Epithelial cell of prostate (primary cell): ENCODE results near the gene ZNF207.
A peak's percentile ranks its signal among the peaks of the same experiment; 100 is the strongest.
"Not testable (repeated sequence)": the region's sequence is repeated elsewhere in the genome, so short reads cannot be mapped to it uniquely, and the experiment has no call there.

Source experiments
- DNase-seq: peaks from one replicate; pipeline ENCODE4 v3.0.0-alpha.2; 2011; ENCODE audit warnings: low read depth, low spot score
- H3K27ac ChIP-seq: fragments of 450-650 bp; 2 replicates; pipeline ENCODE4 v1.5.1; 2017; ENCODE audit warnings: mild to moderate bottlenecking

The ZNF207 gene

GRCh38 chr17:32349854-32350665, at the start of gene ZNF207:
TSS of gene ZNF207 (plus strand) at chr17:32350157. CDS start at chr17:32350286, 129 bp downstream.
- peak; percentile 85 for DNase-seq
- H3K27ac ChIP-seq, result peak within 1 kb of the TSS; percentile 92

GRCh38 chr17:32302037-32302436, 47.9 kb upstream of the ZNF207 start:
- H3K27ac ChIP-seq, result no peak overlapping the region
- DNase-seq, result no peak

GRCh38 chr17:32302860-32303649, 46.9 kb upstream of the ZNF207 start:
- H3K27ac ChIP-seq, result no peak overlapping the region
- DNase-seq, result no peak

DNA sequence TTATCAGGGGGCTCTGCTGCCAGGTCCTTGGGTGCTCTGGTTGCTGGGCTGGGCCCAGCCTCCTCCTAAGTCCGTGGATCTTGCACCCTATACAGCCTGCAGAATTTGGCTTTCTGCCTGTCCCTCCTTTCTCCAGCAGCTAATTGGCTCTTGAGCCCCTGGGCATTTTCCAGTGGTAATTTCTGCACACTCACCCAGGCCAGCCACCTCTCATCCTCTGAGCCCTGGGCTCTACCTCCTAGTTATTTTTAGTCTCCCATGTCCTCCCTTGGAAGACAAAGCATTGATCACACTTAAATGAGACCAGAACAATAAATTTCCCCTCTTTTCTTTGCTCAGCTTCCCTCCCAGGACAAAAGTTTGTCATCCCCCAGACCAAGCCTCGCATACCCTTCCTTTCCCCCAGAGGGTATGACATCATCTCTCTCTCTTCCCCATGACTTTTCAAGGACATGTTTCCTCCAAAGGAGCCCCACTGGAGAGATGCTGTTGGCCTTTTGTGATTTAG, 46.1 kb upstream of the ZNF207 start:
- no peak for DNase-seq

GRCh38 chr17:32305049-32305448, 44.9 kb upstream of the ZNF207 start:
- DNase-seq, result no peak
- no peak overlapping the region for H3K27ac ChIP-seq

More for the DNA sequence above, 46.1 kb upstream of the ZNF207 start:
- no peak overlapping the region for H3K27ac ChIP-seq

DNA sequence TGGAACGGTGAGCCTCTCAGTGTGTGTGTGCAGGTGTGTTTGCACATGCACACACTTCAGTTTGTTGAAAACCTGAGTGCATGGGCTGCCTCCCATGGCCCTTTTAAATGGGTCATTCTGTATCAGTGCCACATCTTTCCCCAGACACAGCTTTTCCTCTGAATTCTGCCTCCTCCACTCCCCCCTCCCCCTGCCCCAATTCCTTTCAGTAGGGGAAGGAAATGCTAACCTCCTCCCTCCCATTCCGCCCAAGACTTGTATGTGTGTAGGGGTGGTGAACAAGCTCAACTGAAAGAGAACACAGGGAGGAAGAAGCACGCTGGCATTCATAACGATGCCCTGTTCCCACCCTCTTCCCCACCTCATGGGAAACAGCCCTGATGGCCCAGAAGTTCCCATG, 42.3 kb upstream of the ZNF207 start:
- H3K27ac ChIP-seq, result no peak overlapping the region
- DNase-seq, result no peak

DNA sequence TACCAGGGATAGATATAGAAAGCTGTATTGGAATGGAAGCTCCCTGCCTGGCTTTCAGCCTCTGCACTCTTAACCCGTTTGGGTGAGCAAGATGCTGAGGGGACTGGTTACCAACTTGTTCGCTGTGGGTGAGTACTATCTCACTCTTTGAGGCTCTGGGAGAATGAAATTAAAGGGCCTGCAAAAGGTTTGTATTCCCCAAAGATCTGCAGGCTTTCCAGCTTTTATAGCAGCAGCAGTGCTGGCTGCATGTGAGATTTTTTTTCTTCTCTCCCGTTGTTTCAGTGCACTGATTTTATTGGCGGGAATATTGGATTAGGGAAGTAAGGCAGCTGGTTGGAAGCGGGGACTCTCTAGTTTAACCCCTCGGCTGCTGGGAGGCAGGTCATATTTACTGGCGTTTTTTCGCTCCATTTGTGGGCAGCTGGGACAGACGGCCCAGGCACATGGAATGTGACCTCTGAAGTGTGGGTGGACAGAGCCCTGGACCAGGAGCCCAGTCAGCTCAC, 38.9 kb upstream of the ZNF207 start:
- no peak overlapping the region for H3K27ac ChIP-seq
- no peak for DNase-seq

- H3K27ac ChIP-seq, result no peak overlapping the region
- DNase-seq, result no peak
Observed at GRCh38 chr17:32314636-32315035, 35.3 kb upstream of the ZNF207 start.

DNA sequence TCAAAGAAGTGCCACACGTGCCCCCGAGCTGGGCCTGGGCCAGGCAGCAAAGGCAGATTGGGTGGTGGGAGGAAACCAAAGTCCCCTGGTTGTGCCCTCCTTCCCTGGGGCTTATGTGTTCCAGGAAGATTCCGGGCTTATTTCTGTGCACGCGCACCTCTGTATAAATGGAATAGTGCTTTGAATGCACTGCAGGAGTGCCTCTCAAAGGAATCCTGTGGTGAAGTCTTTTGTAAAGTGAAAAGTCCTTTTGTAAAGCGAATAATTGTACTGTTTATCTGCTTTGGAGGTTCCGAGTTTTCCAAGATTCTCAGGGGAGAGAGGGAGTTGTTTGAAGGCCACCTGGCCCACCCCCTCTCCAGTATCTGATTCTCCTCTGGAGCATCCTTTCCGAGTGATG, 34.8 kb upstream of the ZNF207 start:
- no peak overlapping the region for H3K27ac ChIP-seq
- no peak for DNase-seq

DNA sequence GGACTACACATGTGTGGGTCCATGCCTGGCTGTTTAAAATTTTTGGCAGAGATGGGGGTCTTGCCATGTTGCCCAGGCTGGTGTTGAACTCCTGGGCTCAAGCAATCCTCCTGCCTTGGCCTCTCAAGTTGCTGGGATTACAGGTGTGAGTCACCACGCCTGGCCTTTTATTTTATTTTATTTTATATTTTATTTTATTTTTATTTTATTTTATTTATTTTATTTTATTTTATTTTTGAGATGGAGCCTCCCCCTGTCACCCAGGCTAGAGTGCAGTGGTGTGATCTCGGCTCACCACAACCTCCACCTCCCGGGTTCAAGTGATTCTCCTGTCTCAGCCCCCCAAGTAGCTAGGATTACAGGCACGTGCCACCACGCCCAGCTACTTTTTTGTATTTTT, 33.3 kb upstream of the ZNF207 start:
- not testable (repeated sequence) for H3K27ac ChIP-seq, DNase-seq

DNA sequence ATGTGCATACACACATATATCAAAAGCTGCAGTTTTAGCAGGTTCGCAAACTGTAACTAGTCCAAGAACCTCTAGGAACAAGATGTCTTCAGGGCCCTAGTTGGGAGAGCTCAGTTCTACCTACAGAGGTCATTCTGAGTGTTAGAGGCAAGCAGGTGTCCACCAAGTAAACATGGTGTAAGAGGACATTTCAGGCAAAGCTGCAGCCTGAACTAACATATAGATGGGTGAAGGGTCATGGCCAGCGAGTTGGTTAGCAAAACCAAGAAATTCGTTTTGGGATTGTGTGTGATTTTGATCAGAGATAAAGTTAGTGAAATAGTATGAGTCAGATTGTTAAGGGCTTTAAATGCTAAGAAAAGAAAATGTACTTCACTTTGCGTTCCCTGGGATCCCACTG, 32.6 kb upstream of the ZNF207 start:
- no peak overlapping the region for H3K27ac ChIP-seq
- no peak for DNase-seq

DNA sequence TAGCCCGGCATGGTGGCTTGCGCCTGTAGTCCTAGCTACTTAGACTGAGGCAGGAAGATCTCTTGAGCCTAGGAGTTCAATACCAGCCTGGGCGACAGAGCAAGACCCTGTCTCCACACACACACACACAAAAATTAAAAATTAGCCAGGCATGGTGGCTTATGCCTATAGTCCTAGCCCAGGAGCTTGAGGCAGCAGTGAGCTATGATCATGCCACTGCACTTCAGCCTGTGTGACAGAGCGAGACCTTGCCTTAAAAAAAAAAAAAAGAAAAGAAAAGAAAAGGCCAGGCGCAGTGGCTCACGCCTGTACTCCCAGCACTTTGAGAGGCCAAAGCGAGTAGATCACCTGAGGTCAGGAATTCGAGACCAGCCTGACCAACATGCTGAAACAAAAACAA, 31.9 kb upstream of the ZNF207 start:
- no peak overlapping the region for H3K27ac ChIP-seq
- no peak for DNase-seq

DNA sequence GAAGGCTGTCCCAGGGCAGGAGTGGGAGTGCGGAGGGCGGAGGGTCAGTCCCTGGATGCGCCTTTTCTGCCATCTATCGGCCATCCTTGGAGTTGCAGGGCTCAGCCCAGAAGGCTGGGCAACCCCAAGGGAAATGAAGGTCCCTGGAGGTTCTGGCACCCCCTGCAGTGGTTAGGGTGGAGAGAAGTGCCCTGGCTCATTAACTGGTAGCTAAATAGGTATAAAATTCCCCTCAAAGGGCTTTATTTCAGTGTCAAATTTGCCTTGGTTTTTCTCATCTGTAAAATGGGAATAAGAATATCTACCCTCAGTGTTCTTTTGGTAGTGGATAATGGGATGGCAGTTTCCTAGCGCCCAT, 30.4 kb upstream of the ZNF207 start:
- DNase-seq, result no peak
- H3K27ac ChIP-seq, result no peak overlapping the region

DNA sequence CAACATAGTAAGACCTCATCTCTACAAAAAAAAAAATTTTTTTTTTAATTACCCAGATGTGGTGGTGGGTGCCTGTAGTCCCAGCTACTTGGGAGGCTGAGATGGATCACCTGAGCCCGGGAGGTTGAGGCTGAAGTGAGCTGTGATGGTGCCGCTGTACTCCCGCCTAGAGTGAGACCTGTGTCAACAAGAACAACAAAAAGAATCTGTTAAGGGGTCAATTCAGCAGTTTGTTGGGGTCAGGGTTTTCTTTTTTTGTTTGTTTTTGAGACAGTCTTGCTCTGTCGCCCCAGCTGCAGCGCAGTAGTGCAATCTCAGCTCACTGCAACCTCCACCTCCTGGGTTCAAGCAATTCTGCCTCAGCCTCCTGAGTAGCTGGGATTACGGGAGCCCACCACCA, 29.9 kb upstream of the ZNF207 start:
- not testable (repeated sequence) for DNase-seq, H3K27ac ChIP-seq

DNA sequence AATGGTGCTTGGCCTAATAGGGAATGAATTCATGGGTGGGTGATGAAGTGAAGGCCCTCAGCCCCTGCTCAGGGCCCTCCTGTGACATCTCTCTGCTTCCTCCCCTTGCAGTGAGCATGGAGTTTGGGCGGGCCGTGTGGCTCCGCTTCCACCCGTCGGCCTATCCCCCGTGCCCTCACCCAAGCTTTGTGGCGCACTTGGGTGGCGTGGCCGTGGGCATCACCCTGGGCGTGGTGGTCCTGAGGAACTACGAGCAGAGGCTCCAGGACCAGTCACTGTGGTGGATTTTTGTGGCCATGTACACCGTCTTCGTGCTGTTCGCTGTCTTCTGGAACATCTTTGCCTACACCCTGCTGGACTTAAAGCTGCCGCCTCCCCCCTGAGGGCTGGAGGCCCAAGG, 29.1 kb upstream of the ZNF207 start:
- no peak overlapping the region for H3K27ac ChIP-seq
- no peak for DNase-seq

- DNase-seq, result no peak
- H3K27ac ChIP-seq, result no peak overlapping the region
Observed at GRCh38 chr17:32323046-32323445, 26.9 kb upstream of the ZNF207 start.

DNA sequence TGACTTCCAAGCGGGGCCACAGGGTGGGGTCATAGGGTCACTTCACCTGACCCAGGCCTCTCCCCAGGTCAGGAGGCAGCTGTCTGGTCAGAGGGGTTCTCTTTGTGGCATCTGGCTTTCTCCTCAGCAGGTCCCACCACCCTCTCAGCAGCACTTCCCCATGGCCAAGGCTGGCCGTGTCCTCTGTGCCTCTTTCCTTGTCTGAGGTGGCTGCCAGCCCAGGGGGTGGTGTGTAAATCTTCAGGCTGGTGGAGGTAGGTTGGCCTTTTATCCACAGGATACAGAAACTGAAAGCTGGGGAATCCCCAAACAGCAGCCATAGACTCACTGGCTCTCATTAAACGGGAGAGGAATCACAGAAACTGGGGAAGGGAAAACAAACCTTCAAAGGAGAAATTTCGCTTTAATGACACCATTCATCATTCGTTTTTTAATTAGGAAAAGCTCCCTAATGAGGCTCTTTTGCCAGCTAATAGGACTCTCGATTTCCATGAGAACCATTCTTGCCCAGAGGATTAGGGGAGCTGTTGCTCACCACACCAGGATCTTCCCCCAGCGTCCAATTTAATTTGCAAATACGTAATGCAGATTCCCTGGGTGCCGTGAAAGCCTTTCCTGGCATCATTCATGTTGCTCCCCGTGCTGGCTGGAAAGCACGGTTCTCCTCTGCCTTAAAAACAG, 26.0 kb upstream of the ZNF207 start:
- no peak overlapping the region for H3K27ac ChIP-seq
- DNase-seq, result peak; percentile 22

DNA sequence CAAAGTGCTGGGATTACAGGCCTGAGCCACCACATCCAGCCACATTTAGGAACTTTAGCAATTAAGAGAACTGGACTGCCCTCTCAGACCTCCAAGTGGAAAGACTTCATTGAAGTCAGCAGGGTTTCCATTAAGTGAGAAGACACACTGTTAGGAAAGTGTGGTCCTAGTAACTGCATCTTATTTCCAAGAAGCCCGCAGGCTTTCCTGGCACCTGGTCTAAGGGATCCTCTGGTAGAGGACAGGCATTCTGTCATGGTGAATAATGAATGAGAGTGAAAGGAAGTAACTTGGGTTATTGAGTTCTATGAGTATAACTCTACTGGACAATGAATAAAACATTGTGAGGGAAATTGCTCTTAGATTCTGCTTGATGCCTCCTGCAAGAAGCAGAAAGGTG, 22.0 kb upstream of the ZNF207 start:
- DNase-seq, result no peak
- H3K27ac ChIP-seq, result no peak overlapping the region

DNA sequence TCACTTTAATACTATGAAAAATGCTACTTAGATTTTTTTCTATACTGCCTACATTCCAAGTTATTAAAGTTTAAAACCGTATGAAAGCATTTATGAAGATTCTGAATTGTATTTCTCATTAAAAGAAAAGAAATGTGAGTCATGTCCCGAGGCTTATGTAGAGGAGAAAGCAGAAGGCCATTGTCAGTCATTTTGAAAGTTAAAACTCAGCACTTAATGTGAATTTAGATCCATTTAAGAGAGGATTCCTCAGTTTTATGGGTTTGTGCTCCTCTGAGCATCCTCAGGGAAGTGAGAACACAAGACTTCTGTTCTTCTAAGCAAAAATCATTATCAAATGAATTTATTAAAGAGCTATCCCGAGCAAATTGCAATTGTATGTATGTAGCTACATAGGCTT, 19.8 kb upstream of the ZNF207 start:
- DNase-seq, result no peak
- no peak overlapping the region for H3K27ac ChIP-seq

DNA sequence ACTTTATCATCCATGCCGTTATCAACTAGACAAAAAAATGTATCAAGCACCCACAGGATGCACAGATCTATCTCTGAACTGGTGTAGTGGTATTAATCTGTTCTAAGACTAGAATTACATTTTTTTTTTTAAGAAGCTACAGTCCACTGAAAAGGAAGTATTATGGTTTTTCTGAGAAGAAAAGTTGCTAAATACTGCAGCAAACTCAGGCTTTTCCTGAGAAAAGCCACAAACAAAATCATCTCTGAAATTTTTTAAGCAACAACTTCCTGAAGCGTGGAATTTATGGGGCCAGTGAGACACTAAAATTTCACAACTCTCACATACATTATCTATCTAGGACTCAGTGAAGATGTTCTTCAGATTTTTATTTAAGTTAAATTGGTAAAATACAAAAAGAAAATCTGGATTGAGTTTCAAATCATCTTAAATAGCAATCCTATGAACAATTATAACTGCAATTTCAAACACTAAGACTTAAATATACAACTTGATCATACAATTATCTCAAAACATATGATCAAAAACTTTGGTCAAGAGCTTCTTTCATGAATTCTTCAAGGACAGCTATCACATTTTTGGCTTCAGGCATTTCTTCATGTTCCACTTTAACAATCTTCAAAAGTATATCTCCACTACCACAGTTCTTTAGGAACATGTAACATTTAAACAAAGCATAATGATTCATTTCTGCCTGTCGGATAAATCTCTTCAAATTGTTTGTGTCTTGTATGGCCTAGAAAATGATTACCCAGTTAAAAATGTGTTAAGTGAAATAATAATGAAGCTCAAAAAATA, 18.5 kb upstream of the ZNF207 start:
- no peak for DNase-seq
- no peak overlapping the region for H3K27ac ChIP-seq
